HG03097 (cell line): ENCODE measurements around the gene CD320.
"Not testable (repeated sequence)": the region's sequence is repeated elsewhere in the genome, so short reads cannot be mapped to it uniquely, and the experiment has no call there.

ENCODE experiments used
- ATAC-seq: cut with Tn5 transposase; IDR thresholded peaks from one replicate; pipeline ENCODE4 v1.9.1; 2021; ENCODE audit not compliant: unreplicated experiment, low FRiP score

CD320 gene

GRCh38 chr19:8307965-8308866, at the start of gene CD320:
Gene CD320, minus strand, starts transcription at chr19:8308358. Its CDS starts 68 bp downstream, at chr19:8308290.
- peak; percentile 66 for ATAC-seq

GRCh38 chr19:8357007-8357521, 48.9 kb upstream of the CD320 start:
- no peak for ATAC-seq

- no peak for ATAC-seq
Measured at GRCh38 chr19:8355631-8356402, 47.7 kb upstream of the CD320 start.

- ATAC-seq: not testable (repeated sequence)
Measured at GRCh38 chr19:8352845-8353244, 44.7 kb upstream of the CD320 start.

GRCh38 chr19:8352134-8352827, 44.1 kb upstream of the CD320 start:
- no peak for ATAC-seq

GRCh38 chr19:8349629-8350372, 41.6 kb upstream of the CD320 start:
- ATAC-seq: not testable (repeated sequence)

- no peak for ATAC-seq
Measured at GRCh38 chr19:8343483-8343844, 35.3 kb upstream of the CD320 start.

- peak; percentile 97 for ATAC-seq
Measured at GRCh38 chr19:8342684-8343482, 34.7 kb upstream of the CD320 start, which contains the start of gene KANK3. Gene KANK3, minus strand, starts transcription at chr19:8343262. Its CDS starts 5,434 bp downstream, at chr19:8337828.

GRCh38 chr19:8342316-8342683, 34.1 kb upstream of the CD320 start:
- ATAC-seq: no peak

- not testable (repeated sequence) for ATAC-seq
Measured at GRCh38 chr19:8341504-8341903, 33.3 kb upstream of the CD320 start.

GRCh38 chr19:8340341-8341096, 32.4 kb upstream of the CD320 start:
- no peak for ATAC-seq

- ATAC-seq: no peak
Measured at GRCh38 chr19:8338835-8339234, 30.7 kb upstream of the CD320 start.

- no peak for ATAC-seq
Measured at GRCh38 chr19:8337728-8338127, 29.6 kb upstream of the CD320 start.

- no peak for ATAC-seq
Measured at GRCh38 chr19:8336660-8337059, 28.5 kb upstream of the CD320 start.

- no peak for ATAC-seq
Measured at GRCh38 chr19:8336072-8336569, 28.0 kb upstream of the CD320 start.

- ATAC-seq: no peak
Measured at GRCh38 chr19:8335343-8336071, 27.3 kb upstream of the CD320 start.

- no peak for ATAC-seq
Measured at GRCh38 chr19:8334458-8335342, 26.5 kb upstream of the CD320 start.
